Testis (tissue), 2 donors: ENCODE measurements around the gene SRGAP1.

Experiments used
- POLR2A ChIP-seq: fragments of 450-650 bp; IDR thresholded peaks from one replicate; pipeline ENCODE4 v1.6.1; 2017; ENCODE audit warnings: antibody characterized with exemption, mild to moderate bottlenecking, moderate library complexity
- TF ChIP-seq, protein P1 (sequence below), 3 experiments: fragments of 450-650 bp in 2 of 3; fragments of 200-600 bp in 1 of 3; sonication (generic) in 1 of 3; IDR thresholded peaks; one replicate each; pipeline ENCODE4 v1.5.1; 2016 to 2019; ENCODE audit warnings: antibody characterized with exemption in 3 of 3, mild to moderate bottlenecking in 2 of 3, moderate library complexity in 1 of 3

DNA sequence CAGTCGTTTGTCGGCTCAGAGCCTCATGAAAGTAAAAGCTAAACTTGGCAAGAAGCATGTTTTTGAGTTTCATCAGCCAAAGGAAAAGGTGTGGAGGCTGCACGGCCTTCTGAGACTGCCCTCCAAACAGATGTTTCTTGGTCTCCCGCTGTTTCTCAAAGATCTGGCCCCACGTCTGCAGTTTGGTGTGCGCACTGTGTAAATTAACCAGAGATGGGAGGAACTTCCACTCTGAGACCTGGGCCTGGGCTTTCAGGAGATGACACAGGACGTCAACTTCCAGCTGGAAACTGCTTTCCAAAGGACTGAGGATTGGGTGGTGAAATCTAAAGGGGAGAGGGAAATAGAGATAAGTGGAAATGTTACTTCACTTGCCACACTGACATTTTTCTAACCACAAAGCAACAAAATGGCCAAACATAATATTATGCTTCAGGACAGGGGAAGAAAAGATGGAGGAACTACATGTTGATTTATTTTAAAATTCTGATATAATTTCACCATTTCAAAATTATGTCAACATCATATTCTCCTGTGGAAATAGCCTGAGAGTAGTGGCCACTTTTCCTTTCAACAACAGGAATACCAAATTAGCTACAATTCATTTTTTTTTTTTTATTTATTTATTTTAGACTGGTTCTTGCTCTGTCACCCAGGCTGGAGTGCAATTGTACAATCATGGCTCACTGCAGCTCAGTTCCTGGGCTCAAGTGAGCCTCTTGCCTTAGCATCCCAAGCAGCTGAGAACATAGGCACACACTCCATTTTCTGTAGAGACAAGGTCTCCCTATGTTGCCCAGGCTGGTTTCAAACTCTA is 350.0 kb downstream of the SRGAP1 start:
- TF ChIP-seq, protein P1, sequence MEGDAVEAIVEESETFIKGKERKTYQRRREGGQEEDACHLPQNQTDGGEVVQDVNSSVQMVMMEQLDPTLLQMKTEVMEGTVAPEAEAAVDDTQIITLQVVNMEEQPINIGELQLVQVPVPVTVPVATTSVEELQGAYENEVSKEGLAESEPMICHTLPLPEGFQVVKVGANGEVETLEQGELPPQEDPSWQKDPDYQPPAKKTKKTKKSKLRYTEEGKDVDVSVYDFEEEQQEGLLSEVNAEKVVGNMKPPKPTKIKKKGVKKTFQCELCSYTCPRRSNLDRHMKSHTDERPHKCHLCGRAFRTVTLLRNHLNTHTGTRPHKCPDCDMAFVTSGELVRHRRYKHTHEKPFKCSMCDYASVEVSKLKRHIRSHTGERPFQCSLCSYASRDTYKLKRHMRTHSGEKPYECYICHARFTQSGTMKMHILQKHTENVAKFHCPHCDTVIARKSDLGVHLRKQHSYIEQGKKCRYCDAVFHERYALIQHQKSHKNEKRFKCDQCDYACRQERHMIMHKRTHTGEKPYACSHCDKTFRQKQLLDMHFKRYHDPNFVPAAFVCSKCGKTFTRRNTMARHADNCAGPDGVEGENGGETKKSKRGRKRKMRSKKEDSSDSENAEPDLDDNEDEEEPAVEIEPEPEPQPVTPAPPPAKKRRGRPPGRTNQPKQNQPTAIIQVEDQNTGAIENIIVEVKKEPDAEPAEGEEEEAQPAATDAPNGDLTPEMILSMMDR (IDR thresholded peaks at IDR 0.05), result no peak
- no peak for TF ChIP-seq POLR2A
